DOHH2 (cell line): ENCODE measurements around the gene IGSF5.

Source experiments
- EZH2phosphoT487 ChIP-seq: fragments of 200-600 bp; sonication (generic); IDR thresholded peaks from 2 replicates; pipeline ENCODE4 v1.6.1; 2017; ENCODE audit warnings: borderline replicate concordance, mild to moderate bottlenecking, antibody characterized with exemption, low read length, moderate library complexity, mixed read lengths
- TF ChIP-seq, protein P1 (sequence below): fragments of 200-600 bp; sonication (generic); IDR thresholded peaks from one replicate; pipeline ENCODE4 v1.5.1; 2014; ENCODE audit warnings: antibody characterized with exemption, mild to moderate bottlenecking, low read depth, low read length; ENCODE audit not compliant: poor library complexity, severe bottlenecking

DNA sequence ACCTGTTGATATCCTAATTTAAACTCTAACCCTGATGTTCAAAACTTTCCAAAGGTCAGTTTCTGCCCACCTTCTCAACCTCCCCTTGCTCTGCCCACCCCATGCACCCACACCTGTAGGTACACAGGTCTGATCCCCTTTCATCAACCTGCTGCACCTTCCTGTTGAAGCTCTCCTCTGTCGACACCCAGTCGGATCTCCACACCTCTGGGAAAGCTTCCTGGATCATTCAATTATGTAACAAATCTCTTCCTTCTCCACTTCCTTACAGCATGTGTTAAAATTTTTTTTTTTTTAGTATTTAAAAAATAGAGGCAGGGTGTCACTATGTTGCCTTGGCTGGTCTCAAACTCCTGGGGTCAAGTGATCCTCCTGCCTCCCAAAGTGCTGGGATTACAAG lies 44.7 kb upstream of the IGSF5 start:
- TF ChIP-seq, protein P1, sequence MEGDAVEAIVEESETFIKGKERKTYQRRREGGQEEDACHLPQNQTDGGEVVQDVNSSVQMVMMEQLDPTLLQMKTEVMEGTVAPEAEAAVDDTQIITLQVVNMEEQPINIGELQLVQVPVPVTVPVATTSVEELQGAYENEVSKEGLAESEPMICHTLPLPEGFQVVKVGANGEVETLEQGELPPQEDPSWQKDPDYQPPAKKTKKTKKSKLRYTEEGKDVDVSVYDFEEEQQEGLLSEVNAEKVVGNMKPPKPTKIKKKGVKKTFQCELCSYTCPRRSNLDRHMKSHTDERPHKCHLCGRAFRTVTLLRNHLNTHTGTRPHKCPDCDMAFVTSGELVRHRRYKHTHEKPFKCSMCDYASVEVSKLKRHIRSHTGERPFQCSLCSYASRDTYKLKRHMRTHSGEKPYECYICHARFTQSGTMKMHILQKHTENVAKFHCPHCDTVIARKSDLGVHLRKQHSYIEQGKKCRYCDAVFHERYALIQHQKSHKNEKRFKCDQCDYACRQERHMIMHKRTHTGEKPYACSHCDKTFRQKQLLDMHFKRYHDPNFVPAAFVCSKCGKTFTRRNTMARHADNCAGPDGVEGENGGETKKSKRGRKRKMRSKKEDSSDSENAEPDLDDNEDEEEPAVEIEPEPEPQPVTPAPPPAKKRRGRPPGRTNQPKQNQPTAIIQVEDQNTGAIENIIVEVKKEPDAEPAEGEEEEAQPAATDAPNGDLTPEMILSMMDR, result no peak
- TF ChIP-seq EZH2phosphoT487, result no peak
